Endothelial cell of umbilical vein (primary cell): ENCODE results near the gene FES. TPM values are rescaled to one million over a fixed set of nuclear protein-coding genes. Genes with fewer than 3 reads are reported as not detected.

Experiments
- BruUV-seq: library from RNA; stranded (reverse); fragments of 400-500 nt; replicated peaks from 2 replicates; lab custom pipeline; 2021; lab: Mats Ljungman, UMichigan
- CTCF ChIA-PET: fragments of 300-600, 350-600 bp; sonication (Branson Sonifier 250); formaldehyde crosslinking; loops from one replicate; lab custom pipeline; 2021; ENCODE audit warnings: antibody characterized with exemption, inconsistent platforms; lab: Charles Lee
- POLR2A ChIA-PET: fragments of 300-600, 350-600 bp; sonication (Branson Sonifier 250); formaldehyde crosslinking; loops from one replicate; lab custom pipeline; 2021; ENCODE audit warnings: antibody characterized with exemption, inconsistent platforms; lab: Charles Lee
- DNase-seq: peaks from one replicate; pipeline ENCODE4 v3.0.0-alpha.2; 2011; ENCODE audit warnings: low read depth, low spot score
- FAIRE-seq: peaks from 2 replicates; lab custom pipeline; 2011; peaks lifted over from hg19 to GRCh38; lab: Jason Lieb, UNC
- H2AFZ ChIP-seq: 2 replicates; pipeline ENCODE4 v1.6.0; 2012; ENCODE audit warnings: low read depth, low read length, control low read depth, inconsistent platforms
- H3K27ac ChIP-seq: 2 replicates; pipeline ENCODE4 v1.5.1; 2011; ENCODE audit warnings: low read depth, mild to moderate bottlenecking, control low read depth, low read length, moderate library complexity; ENCODE audit not compliant: insufficient read depth
- H3K27me3 ChIP-seq, 2 experiments: 2 replicates each; pipeline versions ENCODE4 v1.6.0 to v1.6.1; 2011; ENCODE audit warnings: low read length in 2 of 2, mixed read lengths in 1 of 2; ENCODE audit not compliant: control insufficient read depth in 2 of 2, insufficient read depth in 2 of 2
- H3K36me3 ChIP-seq, 2 experiments: 2 replicates in 1 of 2; 3 replicates in 1 of 2; pipeline ENCODE4 v1.5.1; 2011; ENCODE audit warnings: low read length in 2 of 2, mild to moderate bottlenecking in 1 of 2, moderate library complexity in 1 of 2; ENCODE audit not compliant: control insufficient read depth in 2 of 2, insufficient read depth in 2 of 2; ENCODE audit errors: extremely low read depth in 1 of 2
- H3K4me1 ChIP-seq: 3 replicates; pipeline ENCODE4 v1.5.1; 2011; ENCODE audit warnings: mild to moderate bottlenecking, low read length; ENCODE audit not compliant: control insufficient read depth, insufficient read depth; ENCODE audit errors: extremely low read depth
- H3K4me2 ChIP-seq: 2 replicates; pipeline ENCODE4 v1.6.1; 2011; ENCODE audit warnings: low read length, control low read depth, mixed read lengths; ENCODE audit not compliant: insufficient read depth
- H3K4me3 ChIP-seq, 3 experiments: fragments of 200-600 bp in 1 of 3; sonication (generic), shearing (Covaris generic) in 1 of 3; replicated peaks in 1 of 3; 2 replicates each; pipeline ENCODE4 v1.5.1; 2011 to 2016; ENCODE audit warnings: control low read depth in 3 of 3, low read length in 3 of 3, mild to moderate bottlenecking in 2 of 3, inconsistent platforms in 1 of 3, low read depth in 1 of 3, moderate library complexity in 1 of 3; ENCODE audit not compliant: insufficient read depth in 1 of 3
- H3K79me2 ChIP-seq: 2 replicates; pipeline ENCODE4 v1.6.0; 2012; ENCODE audit warnings: low read length, inconsistent platforms; ENCODE audit not compliant: control insufficient read depth, insufficient read depth
- H3K9ac ChIP-seq: replicated peaks from 2 replicates; pipeline ENCODE3; 2011; ENCODE audit warnings: low read length, control low read depth; ENCODE audit not compliant: insufficient read depth; ENCODE audit errors: extremely low read depth
- H3K9me1 ChIP-seq: replicated peaks from 3 replicates; pipeline ENCODE4 v1.6.0; 2011; ENCODE audit warnings: mild to moderate bottlenecking, low read length; ENCODE audit not compliant: control insufficient read depth, insufficient read depth; ENCODE audit errors: extremely low read depth
- H3K9me3 ChIP-seq: replicated peaks from 2 replicates; pipeline ENCODE4 v1.5.1; 2012; ENCODE audit warnings: low read length, inconsistent platforms; ENCODE audit not compliant: control insufficient read depth, insufficient read depth
- H4K20me1 ChIP-seq: replicated peaks from 2 replicates; pipeline ENCODE3; 2011; ENCODE audit warnings: mild to moderate bottlenecking, low read length; ENCODE audit not compliant: control insufficient read depth, insufficient read depth; ENCODE audit errors: extremely low read depth
- EZH2 ChIP-seq: IDR thresholded peaks from 2 replicates; pipeline ENCODE4 v1.6.1; 2012; ENCODE audit warnings: borderline replicate concordance, low read depth, mild to moderate bottlenecking, moderate library complexity, low read length, inconsistent platforms; ENCODE audit not compliant: severe bottlenecking
- FOS ChIP-seq: IDR thresholded peaks from 2 replicates; pipeline ENCODE4 v1.6.1; 2011; ENCODE audit warnings: mild to moderate bottlenecking, low read length, moderate library complexity, borderline replicate concordance; ENCODE audit not compliant: insufficient read depth
- GATA2 ChIP-seq: IDR thresholded peaks from 2 replicates; pipeline ENCODE4 v1.7.0; 2011; ENCODE audit warnings: low read depth, mild to moderate bottlenecking, moderate library complexity, mixed read lengths, low read length; ENCODE audit not compliant: insufficient read length, insufficient read depth
- JUN ChIP-seq: IDR thresholded peaks from 2 replicates; pipeline ENCODE4 v1.6.1; 2011; ENCODE audit warnings: borderline replicate concordance, low read depth; ENCODE audit not compliant: insufficient read length, insufficient read depth
- MAX ChIP-seq: IDR thresholded peaks from 2 replicates; pipeline ENCODE4 v1.6.1; 2011; ENCODE audit not compliant: insufficient read depth, insufficient read length
- MYC ChIP-seq: IDR thresholded peaks from one replicate; pipeline ENCODE4 v1.6.1; 2011; ENCODE audit warnings: mild to moderate bottlenecking, low read depth, low read length
- POLR2A ChIP-seq: IDR thresholded peaks from 2 replicates; pipeline ENCODE4 v1.6.1; 2012; ENCODE audit warnings: low read depth, mild to moderate bottlenecking, control low read depth, low read length
- POLR2AphosphoS5 ChIP-seq: IDR thresholded peaks from 2 replicates; pipeline ENCODE4 v1.6.1; 2012; ENCODE audit warnings: low read depth, mild to moderate bottlenecking, control low read depth, low read length, moderate library complexity; ENCODE audit not compliant: insufficient read depth
- dilution Hi-C: fragments of 300-500 bp; cut with MboI; formaldehyde crosslinking; loops from one replicate; pipeline ENCODE4 v1.15.0; 2019; ENCODE audit warnings: low sequenced_read_pairs; ENCODE audit not compliant: extremely low pct_ligation_motif_present
- intact Hi-C: fragments of 100-400 bp; cut with micrococcal nuclease; formaldehyde crosslinking; loops from one replicate; pipeline ENCODE4 v1.10.0; 2022
- polyA plus RNA-seq, 4 experiments: library from polyadenylated mRNA; depleted of rRNA in 3 of 4; stranded (reverse) in 3 of 4; unstranded in 1 of 4; fragments of >200 nt; gene quantifications; 2 replicates each; pipeline versions ENCODE4 v1.2.1 to v1.2.3, GENCODE V29; 2011 to 2012; ENCODE audit warnings: missing spikeins in 1 of 4
- total RNA-seq: library from RNA; stranded (reverse); gene quantifications from 2 replicates; pipeline ENCODE4 v1.2.3, GENCODE V29; 2021
- TF ChIP-seq, protein P1 (sequence below), 2 donors: IDR thresholded peaks; 1 replicate in 1 of 2; 2 replicates in 1 of 2; pipeline ENCODE4 v1.5.1; 2011; ENCODE audit warnings: low read length in 2 of 2, mild to moderate bottlenecking in 2 of 2, moderate library complexity in 2 of 2, control low read depth in 1 of 2, inconsistent platforms in 1 of 2, low read depth in 1 of 2; ENCODE audit not compliant: insufficient read depth in 1 of 2; ENCODE audit errors: extremely low read depth in 1 of 2

The FES gene
- total and polyA plus RNA-seq, 2 donors (not counting 3 experiments of a cell fraction or from before 2014, with no cell fraction given) = 41.5 to 58.1 TPM

GRCh38 chr15:90906181-90906849, 22.0 kb downstream of the FES start:
- no peak overlapping the region for H3K9ac ChIP-seq
- H3K9me3 ChIP-seq = no peaks in the 10 kb centered on the region
- no peak overlapping the region for H3K27ac ChIP-seq
- FAIRE-seq = no peak
- no TSS peak for BruUV-seq
- dilution Hi-C loops = no loop called here
- H3K27me3 ChIP-seq = no peaks in the 10 kb centered on the region
- ChIA-PET POLR2A (no interaction called here), CTCF (interaction anchor here (7.3 kb wide), 1 partner anchor 26 kb away, joined by 57 read pairs; the partner anchor contains the start of gene HDDC3)
- peaks cover 17% of the 10 kb centered on the region for H3K4me1 ChIP-seq
- peaks cover 4% of the 10 kb centered on the region for H3K79me2 ChIP-seq
- DNase-seq = no peak
- no peak overlapping the region for H3K4me2 ChIP-seq
- no peak overlapping the region for H3K4me3 ChIP-seq
- H3K36me3 ChIP-seq = peaks cover 5 to 44% of the 10 kb centered on the region in 2 experiments
- H2AFZ ChIP-seq = no peak overlapping the region
- no peak for TF ChIP-seq MAX
- no peak for TF ChIP-seq MYC
- TF ChIP-seq, protein P1, sequence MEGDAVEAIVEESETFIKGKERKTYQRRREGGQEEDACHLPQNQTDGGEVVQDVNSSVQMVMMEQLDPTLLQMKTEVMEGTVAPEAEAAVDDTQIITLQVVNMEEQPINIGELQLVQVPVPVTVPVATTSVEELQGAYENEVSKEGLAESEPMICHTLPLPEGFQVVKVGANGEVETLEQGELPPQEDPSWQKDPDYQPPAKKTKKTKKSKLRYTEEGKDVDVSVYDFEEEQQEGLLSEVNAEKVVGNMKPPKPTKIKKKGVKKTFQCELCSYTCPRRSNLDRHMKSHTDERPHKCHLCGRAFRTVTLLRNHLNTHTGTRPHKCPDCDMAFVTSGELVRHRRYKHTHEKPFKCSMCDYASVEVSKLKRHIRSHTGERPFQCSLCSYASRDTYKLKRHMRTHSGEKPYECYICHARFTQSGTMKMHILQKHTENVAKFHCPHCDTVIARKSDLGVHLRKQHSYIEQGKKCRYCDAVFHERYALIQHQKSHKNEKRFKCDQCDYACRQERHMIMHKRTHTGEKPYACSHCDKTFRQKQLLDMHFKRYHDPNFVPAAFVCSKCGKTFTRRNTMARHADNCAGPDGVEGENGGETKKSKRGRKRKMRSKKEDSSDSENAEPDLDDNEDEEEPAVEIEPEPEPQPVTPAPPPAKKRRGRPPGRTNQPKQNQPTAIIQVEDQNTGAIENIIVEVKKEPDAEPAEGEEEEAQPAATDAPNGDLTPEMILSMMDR (IDR thresholded peaks at IDR 0.05; ENCODE audit: extremely low read depth in 1 of 2, insufficient read depth in 1 of 2, low read depth in 1 of 2, low read length in 2 of 2) = no peak
- TF ChIP-seq POLR2A = no peak
- TF ChIP-seq EZH2 = no peak
- no peak for TF ChIP-seq GATA2
- TF ChIP-seq POLR2AphosphoS5 = no peak
- TF ChIP-seq FOS = no peak
- no peak for TF ChIP-seq JUN
- H3K9me1 ChIP-seq = no peaks in the 10 kb centered on the region
- intact Hi-C loops = no loop called here
- no peaks in the 10 kb centered on the region for H4K20me1 ChIP-seq
